ENCODE measurements around the gene RAB27B.

- TF ChIP-seq CTCF (IDR thresholded peaks at IDR 0.05) (no peak), EZH2 (IDR thresholded peaks at IDR 0.05) (no peak)
Observed at GRCh38 chr18:54872681-54873080, 44.4 kb downstream of the RAB27B start.
